CD4-positive, alpha-beta T cell treated with Interleukin-12 subunit alpha and Interleukin-12 subunit beta, for 1 hour (primary cell): ENCODE results near the gene DNAH10.

ENCODE experiments used
- DNase-seq: peaks from one replicate; pipeline ENCODE4 v3.0.0-alpha.2; 2020

Gene DNAH10

DNA sequence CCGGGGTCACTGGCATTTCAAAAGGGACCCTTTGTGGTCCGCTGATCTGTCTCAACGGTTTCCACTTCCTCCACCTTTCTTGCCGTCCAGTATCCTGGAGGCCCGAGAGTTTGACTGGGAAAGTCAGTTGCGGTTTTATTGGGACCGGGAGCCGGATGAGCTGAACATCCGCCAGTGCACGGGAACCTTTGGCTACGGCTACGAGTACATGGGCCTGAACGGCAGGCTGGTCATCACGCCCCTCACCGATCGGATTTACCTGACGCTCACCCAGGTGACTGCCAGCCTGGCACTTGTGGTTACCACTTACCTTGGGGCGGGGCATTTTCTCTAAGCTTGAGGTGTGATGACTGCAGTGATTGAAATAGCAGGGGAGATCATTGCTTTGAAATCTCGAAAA is 83.8 kb downstream of the DNAH10 start:
- no peak for DNase-seq

GRCh38 chr12:123846340-123846739 is 84.2 kb downstream of the DNAH10 start:
- DNase-seq = no peak

DNA sequence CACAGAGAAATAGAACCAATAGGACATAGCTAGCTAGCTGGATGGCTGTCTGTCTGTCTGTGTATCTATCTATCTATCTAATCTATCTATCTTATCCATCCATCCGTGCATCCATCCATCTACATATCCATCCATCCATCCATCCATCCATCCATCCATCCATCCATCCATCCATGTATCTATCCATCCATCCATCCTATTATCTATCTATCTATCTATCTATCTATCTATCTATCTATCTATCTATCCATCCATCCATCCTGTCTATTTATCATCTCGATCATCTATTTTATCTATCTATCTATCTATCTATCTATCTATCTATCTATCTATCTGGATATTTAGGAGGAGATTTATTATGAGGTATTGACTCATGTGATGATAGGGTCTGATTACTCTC is 84.9 kb downstream of the DNAH10 start:
- no peak for DNase-seq

DNA sequence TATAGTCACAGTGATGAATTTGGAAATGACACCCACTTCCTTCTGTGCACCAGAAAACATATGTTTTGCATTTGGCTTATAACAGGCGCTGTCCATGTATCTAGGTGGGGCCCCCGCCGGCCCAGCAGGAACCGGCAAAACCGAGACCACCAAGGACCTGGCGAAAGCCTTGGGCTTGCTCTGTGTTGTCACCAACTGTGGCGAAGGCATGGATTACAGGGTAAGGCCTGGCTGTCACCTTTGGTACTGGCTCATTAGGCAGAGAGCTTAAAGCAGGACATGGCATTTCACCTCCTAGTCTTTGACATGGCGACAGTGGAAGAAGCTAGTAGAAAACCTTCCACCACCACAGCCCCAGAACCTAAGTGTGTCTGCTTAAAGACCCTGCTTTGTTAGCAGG is 85.8 kb downstream of the DNAH10 start:
- no peak for DNase-seq

DNA sequence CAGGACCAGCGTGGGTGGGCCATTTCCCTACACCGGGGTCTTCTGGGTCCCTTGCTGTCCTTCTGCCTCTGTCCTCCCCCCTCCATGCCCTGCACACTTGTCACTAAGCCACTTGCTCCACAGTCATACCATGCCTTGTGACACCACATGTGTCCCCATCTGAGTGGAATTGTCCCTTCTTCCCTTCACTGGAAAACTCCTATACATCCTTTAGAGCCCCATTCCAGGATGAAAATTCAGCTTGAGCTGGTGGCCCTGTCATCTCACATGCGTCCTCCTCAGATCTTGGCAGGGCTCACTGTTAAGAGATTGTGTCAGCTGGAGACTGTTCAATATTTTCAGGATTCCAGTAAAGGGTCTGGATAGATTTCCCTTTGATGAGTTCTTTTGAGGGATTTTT is 87.4 kb downstream of the DNAH10 start:
- no peak for DNase-seq

GRCh38 chr12:123850246-123851134 is 88.4 kb downstream of the DNAH10 start:
- DNase-seq = no peak

GRCh38 chr12:123853396-123854070 is 91.4 kb downstream of the DNAH10 start:
- no peak for DNase-seq

GRCh38 chr12:123854232-123854631 is 92.1 kb downstream of the DNAH10 start:
- no peak for DNase-seq

DNA sequence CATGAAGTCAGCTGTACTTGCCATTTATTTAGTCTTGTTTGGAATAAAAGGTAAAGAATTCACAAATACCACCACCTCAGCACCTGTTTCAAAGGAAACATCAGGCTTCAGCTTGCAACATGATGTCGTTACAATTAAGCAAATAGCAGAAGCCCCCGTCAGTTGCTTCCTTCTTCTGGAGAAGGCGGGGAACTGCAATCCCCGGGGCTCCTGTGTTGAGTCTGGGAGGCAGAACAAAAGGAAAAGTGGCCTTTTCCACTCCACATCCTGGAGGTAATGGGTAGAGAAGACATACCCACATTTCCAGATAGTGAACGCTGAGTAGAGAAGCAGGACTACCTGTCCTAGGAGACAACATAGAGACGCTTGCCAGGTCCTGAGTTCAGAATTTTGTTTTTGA is 92.8 kb downstream of the DNAH10 start:
- DNase-seq = no peak

DNA sequence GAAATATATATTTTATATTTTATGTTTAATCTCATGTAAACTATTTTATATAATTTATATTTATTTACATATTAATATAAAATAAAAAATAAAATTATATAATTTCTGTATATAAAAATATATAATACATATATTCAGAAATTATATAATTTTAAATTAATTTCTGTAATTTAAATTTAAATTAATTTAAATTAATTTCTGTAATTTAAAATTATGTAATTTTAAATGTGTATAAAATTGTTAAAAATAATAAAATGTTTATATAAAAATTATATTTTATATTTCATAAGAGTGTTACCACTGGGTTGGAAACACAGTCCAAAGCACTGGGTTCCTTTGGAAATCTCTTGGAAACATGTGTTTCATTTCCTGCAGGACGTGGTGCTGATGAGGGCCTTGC is 94.6 kb downstream of the DNAH10 start:
- no peak for DNase-seq

DNA sequence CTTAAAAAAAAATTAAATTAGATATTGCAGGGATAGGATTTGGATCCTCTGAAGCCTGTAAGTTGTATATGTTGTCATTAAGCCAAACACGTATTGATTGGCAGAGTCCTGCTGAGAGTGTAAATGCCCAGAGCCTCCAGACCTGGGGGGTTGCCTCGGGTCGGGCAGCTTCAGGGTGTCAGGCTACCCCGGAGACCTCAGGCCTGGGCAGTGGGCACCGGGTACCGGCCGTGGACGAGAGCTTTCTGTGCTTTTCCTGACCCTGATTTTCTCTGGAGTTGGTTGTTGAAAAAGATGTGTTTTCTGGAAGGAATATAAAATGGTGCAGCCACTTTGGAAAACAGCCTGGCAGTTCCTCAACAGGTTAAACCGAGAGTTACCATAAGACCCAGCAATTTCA is 96.1 kb downstream of the DNAH10 start:
- no peak for DNase-seq

GRCh38 chr12:123859035-123859434 is 96.9 kb downstream of the DNAH10 start:
- no peak for DNase-seq

DNA sequence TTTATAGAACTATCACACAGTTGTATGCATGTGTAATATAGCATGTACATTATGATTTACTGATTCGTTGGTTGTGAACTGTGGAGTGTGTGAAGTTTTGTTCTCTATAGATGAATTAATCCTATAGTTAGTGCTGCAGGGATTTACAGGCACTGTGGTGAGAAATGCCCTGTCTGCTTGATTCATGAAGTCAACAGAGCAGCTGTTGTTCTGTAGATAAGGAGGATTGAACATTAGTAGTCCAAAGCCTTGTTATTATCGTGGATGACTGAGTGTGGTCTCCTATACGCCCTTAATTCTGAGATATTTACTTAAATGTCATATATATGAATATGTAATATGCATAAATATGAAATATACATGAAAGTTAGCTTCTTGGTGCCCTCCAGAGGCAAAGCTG is 98.3 kb downstream of the DNAH10 start:
- no peak for DNase-seq

DNA sequence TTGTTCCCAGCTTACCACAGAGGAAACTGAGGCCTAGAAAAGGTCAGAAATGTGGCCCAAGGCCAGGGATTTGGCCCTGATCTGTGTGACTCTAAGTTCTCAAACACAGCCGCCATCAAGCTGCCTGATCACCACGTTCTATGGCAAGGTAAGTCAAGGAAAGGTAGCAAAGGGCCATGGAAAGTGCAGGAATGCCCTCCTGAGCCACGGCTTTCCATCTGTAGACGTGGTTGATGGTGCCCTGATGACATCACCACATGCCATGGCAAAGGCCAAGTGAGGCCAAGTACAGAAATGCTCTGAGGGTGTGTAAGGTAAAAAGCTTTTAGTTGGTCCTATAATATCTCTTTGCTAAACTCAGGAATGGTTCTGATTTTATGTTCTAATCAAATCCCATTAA is 99.3 kb downstream of the DNAH10 start:
- no peak for DNase-seq

DNA sequence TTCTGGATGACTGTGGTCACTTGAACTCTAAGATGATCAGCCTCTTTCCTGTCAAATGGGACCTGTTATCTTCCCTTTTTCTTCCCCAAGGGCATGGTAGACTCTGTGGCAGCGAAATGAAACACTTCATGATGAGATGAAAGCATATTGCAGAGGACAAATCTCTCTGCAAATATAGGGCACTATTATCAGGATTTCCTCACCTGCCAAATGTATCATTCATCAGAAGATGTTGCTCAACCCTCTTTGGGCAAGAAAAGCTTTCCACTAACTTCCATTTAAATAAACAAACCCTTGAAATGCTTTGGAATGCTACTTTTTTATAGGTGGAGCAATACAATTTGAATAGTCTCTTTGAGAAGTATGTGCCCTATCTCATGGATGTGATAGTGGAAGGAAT is 105.0 kb downstream of the DNAH10 start:
- no peak for DNase-seq

GRCh38 chr12:123868791-123869190 is 106.7 kb downstream of the DNAH10 start:
- DNase-seq = no peak

- no peak for DNase-seq
Observed at GRCh38 chr12:123873793-123874192, 111.7 kb downstream of the DNAH10 start.

- no peak for DNase-seq
Observed at GRCh38 chr12:123877968-123878367, 115.9 kb downstream of the DNAH10 start.

DNA sequence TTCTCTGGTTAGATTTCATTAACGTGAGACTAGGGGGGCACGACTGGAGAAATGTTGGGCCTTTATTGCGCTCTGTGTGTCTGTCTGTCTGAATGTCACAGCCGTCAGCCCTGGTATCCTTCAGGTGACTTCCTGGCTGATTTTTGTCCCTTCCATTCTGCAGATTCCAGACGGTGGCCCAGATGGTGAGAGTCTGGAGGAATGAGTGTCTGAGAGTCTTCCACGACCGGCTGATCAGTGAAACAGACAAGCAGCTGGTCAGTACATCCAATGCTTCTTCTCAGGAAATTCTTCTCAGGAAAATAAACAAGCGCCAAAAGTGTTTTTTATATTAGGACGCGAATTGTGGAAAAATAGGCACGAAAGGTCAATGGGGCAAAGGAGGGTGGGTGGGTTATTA is 117.0 kb downstream of the DNAH10 start:
- DNase-seq = no peak

- DNase-seq = no peak
Observed at GRCh38 chr12:123879691-123880090, 117.6 kb downstream of the DNAH10 start.

GRCh38 chr12:123882161-123882705 is 120.1 kb downstream of the DNAH10 start:
- no peak for DNase-seq

DNA sequence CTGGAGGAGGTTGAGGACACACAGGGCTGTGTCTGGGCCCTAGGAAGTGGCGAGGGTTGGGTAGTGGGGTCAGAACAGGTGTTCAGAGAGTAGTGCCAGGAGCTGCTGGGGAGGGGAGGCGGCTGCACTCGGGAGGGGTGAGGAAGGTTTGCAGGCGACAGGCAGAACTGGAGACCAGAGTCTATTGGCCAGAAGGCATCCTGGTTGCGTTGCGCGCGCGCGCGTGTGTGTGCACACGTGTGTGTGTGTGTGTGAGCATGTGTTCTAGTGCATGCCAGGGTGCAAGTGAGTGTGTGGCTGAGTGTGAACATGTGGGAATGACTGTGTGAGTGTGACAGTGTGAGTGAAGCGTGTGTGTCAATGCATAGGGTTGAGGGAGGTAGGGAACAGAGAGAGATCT is 124.2 kb downstream of the DNAH10 start:
- DNase-seq = no peak

- DNase-seq = no peak
Observed at GRCh38 chr12:123886931-123887582, 125.0 kb downstream of the DNAH10 start.

DNA sequence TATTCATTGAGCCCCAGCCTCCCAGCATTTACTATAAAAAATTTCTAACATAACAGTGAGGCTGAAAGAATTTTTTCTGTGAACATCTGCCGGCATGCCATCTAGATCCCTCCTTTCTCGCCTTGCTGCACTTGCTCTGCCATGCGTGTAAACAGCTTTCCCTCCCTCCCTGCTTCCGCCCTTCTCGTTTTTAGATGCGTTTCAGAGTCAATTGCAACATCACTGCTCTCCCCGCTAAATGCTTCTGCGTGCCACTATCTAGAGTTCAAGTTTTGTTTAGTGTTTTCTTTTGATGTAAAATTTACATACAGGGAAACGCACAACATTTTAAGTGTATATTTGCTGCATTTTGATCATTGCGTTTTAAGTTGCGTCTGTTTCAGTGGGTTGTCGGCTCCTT is 126.9 kb downstream of the DNAH10 start:
- DNase-seq = no peak
